OCI-M2 (cell line): ENCODE data around the gene APPBP2.
"Not testable (repeated sequence)": the region's sequence is repeated elsewhere in the genome, so short reads cannot be mapped to it uniquely, and the experiment has no call there.

Experiments used
- DNase-seq: peaks from one replicate; lab custom pipeline; 2025; ENCODE audit not compliant: unreplicated experiment; lab: John Stamatoyannopoulos, UW

Gene APPBP2

DNA sequence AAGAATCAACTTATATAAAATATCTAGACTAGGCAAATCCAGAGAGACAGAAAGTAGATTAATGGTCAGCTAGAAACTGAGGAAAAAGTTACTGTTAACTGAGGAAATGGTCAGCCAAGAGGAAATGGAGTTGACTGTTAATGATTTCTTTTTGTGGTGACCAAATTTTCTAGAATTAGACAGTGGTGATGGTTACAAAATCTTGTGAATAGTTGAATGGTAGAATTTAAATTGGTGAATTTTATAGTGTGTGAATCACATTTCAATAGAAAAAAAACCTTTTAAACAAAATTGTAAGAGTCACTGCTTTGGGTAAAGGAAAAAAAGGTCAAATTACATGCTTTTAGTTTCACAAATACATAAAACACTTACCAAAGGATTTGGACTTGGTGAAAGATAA lies 30.0 kb downstream of the APPBP2 start:
- DNase-seq: no peak

DNA sequence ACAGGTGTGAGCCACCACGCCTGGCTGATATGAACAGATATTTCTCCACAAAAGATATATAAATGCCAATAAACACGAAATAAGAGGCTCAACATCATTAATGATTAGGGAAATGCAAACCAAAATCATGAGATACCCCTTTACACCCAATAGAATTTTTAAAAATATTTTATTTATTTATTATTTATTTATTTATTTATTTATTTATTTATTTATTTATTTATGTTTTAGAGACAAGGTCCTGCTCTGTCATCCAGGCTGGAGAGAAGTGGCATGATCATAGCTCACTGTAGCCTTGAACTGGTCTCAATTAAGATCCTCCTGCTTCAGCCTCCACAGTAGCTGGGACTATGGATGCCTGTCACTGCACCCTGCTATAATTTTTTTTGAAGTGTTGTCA lies 30.8 kb downstream of the APPBP2 start:
- no peak for DNase-seq

DNA sequence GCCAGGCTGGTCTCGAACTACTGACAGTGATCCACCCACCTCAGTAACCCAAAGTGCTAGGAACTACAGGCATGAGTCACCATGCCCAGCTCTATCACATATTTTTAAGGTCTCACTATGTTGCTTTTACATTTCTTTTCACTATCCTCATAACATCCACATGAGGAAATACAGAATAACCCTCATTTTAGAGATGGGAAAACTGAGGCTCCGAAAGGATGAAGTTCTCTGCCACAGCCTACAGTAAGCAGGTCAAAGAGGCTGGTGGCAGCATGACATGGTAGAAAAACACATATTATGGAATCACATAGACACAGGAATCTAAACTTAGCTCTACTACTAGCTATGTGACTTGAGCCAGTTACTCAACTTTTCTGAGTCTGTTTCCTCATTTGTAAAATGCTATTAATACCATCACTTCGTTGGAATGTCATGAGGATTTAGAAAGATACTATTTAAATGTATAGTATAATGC lies 32.2 kb downstream of the APPBP2 start:
- no peak for DNase-seq

DNA sequence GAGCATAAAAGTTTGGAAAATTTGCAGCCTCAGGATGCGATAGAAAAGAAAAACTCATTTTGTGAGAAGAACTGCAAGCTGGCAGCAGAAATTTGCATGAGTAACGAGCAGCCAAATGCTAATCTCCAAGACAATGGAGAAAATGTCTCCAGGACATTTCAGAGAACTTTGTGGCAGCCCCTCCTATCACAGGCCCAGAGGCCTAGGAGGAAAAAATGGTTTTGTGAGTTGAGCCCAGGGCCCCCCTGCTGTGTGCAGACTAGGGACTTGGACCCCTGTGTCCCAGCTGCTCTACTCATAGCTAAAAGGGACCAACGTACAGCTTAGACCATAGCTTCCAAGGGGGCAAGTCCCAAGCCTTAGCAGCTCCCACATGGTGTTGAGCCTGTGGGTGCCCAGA lies 34.3 kb downstream of the APPBP2 start:
- no peak for DNase-seq

DNA sequence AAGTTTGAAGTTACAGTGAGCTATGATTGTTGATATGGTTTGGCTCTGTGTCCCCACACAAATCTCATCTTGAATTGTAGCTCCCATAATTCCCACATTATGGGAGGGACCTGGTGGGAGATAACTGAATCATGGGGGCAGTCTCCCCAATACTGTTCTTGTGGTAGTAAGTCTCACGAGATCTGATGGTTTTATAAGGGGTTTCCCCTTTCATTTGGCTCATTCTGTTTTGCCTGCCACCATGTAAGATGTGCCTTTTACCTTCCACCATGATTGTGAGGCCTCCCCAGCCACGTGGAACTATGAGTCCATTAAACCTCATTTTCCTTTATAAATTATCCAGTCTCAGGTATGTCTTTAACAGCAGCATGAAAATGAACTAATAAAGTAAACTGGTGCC lies 35.4 kb downstream of the APPBP2 start:
- DNase-seq: not testable (repeated sequence)

DNA sequence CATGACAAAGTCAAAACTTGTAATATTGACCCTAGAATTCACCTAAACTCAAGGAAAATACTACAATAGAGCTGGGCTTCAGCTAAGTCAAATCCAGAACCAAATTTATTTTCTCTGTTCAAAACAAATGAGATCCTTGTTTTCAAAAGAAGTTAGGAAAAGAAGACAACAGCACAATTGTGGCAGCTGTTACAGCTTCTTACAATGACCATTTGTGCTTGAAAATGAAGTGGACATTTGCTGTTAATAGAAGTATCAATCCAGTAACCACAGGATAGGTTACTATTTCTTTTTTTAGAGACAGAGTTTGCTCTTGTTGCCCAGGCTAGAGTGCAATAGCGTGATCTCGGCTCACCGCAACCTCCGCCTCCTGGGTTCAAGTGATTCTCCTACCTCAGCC lies 44.4 kb downstream of the APPBP2 start:
- DNase-seq: no peak

- DNase-seq: no peak
Observed at GRCh38 chr17:60473788-60474187, 52.3 kb downstream of the APPBP2 start.

- DNase-seq: no peak
Observed at GRCh38 chr17:60472449-60472848, 53.6 kb downstream of the APPBP2 start.

- no peak for DNase-seq
Observed at GRCh38 chr17:60471451-60471850, 54.6 kb downstream of the APPBP2 start.

- no peak for DNase-seq
Observed at GRCh38 chr17:60468371-60468770, 57.7 kb downstream of the APPBP2 start.

DNA sequence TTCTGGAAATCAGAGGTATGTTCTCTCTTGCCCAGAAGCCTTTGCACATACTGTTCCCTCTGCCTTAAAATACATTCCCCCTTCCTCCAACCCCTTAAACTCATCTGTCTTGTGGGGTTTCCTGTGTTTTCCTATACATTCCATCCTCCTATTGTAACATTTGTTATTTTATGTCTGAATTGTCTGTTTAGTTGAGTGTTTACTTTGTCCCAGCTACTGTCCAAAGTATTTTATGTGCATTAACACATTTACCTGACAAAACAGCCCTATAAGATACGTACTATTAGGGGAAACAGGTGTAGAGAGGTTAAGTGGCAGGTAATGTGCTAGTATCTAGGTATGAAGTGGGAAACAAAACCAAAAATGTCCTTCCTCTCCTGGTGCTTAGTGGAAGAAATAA lies 61.7 kb downstream of the APPBP2 start:
- no peak for DNase-seq

- DNase-seq: no peak
Observed at GRCh38 chr17:60463157-60463835, 62.7 kb downstream of the APPBP2 start.

- DNase-seq: no peak
Observed at GRCh38 chr17:60461584-60461983, 64.5 kb downstream of the APPBP2 start.

DNA sequence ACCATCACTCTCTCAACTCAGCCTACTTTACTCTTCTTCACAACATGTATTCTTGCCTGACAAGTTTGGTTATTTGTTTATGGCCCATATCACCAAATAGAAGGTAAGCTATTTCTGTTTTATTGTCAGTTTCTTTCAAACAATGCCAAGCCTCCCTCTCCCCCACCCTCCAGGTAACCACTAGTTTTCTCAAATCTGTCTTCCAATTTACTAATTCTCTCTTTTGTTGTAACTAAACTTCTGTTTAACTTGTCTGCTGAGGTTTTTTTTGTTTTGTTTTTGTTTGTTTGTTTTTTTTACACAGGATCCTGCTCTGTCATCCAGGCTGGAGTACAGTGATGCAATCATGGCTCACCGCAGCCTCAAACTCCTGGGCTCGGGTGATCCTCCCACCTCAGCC lies 68.9 kb downstream of the APPBP2 start:
- no peak for DNase-seq

DNA sequence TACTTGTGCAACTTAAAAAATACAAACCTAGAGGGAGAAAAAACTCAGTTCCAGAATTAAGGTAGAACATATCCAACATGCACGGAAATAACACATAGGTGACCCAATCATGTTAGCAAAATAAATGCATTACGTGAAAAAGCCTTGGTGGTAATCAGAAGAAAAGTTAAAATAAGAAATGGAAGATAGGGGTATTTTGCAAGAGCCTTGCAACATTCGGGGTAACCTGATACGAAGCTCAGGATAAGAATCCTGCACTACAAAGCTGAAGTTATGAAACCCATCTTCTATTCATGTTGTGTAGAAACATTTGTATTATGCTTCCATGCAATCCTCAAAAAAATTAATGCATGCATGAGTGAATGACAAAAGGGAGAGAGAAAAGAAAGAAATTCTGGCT lies 70.7 kb downstream of the APPBP2 start:
- DNase-seq: no peak

DNA sequence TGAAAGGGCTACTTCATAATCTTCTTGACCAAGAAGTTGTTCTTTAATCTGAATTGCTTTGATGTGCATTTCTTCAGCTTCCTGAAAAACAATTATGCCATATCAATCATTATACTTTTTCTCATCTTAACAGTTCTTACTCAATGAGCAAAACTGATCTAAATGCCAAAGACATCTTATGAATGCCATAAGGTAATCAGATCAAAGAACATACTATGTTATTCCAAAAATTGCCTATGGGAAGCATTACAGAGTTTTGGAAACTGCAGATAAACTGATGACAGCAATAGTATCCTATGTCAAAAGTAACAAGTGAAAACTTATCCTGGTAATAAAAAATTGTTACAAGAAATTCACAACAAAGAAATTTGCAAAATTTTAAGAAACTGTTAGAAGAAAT lies 74.1 kb downstream of the APPBP2 start:
- DNase-seq: no peak

DNA sequence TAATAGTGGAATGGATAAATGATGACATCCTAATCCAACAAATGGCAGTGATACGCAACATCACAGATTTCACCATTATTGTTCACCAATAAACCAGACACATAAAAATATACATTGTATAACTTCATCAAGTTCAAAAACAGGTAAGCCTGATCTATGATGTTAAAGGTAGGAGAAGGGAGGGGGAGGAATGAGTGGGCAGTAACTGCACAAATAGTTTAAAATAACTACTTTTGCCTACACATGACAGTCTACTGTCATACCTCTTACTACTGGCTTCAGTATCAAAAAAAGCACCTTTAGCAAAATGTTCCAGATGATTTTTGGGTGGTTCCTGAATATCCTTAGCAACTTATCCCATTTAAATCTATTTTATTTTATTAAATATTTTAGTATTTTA lies 75.0 kb downstream of the APPBP2 start:
- DNase-seq: no peak

DNA sequence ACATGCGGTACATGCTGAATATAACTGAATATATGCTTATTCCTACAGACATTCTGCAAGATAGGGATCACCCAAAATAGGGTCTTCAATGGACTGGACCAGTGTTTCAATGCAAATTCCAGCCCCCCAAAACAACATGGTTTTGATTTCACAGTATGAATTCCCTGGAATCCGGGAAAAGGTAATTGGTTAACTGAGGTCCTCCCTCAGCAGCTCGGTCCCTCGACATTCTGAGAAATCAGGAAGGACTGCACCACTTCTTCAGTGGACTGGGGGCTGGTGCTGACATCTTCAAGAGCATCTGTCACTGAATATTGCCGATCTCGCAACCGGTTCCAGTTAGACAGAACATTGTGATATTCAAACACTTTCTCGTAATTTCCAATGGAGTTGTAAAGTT lies 78.7 kb downstream of the APPBP2 start:
- DNase-seq: no peak

DNA sequence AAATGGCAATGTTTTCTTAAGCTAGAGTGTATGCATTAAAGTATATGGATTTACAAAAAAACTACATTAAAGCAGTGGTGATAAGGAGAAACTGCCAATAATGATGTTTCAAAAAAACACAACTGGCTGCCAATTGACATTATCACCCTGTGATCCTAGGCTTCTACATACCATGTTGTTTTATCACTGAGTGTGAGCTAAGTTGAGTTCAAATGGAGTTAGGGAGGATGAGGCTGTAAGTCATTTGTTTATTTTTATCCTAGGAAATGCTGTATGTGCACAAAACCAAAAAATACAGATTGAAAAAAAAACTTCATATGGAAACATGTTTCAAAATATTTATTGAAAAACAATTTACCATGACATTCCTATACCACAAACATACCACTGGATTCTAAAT lies 80.9 kb downstream of the APPBP2 start:
- DNase-seq: no peak

DNA sequence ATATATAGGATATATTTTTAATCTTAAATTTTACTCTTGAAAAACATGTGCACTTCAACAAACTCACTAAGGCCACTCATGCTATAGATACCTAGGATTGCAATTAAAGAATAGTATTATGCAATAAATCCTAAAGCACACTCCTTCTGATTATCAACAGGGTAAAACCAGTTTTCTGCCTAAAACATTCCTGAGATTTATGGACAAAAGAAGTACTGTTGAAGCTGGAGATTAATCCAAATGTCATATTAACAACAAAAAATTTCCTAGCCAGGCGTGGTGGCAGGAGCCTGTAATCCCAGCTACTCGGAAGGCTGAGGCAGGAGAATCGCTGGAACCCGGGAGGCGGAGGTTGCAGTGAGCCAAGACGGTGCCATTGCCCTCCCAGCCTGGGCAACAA lies 82.3 kb downstream of the APPBP2 start:
- DNase-seq: no peak

GRCh38 chr17:60442271-60443173 lies 83.5 kb downstream of the APPBP2 start:
- DNase-seq: no peak

GRCh38 chr17:60439501-60439900 lies 86.5 kb downstream of the APPBP2 start:
- no peak for DNase-seq
